ENCODE measurements around the gene GALR2. TPM values are rescaled to one million over a fixed set of nuclear protein-coding genes. Genes with fewer than 3 reads are reported as not detected.
A peak's percentile ranks its signal among the peaks of the same experiment; 100 is the strongest.

The GALR2 gene
- total RNA-seq, 2 experiments from 2014 or later = 0.59 to 1.0 TPM

DNA sequence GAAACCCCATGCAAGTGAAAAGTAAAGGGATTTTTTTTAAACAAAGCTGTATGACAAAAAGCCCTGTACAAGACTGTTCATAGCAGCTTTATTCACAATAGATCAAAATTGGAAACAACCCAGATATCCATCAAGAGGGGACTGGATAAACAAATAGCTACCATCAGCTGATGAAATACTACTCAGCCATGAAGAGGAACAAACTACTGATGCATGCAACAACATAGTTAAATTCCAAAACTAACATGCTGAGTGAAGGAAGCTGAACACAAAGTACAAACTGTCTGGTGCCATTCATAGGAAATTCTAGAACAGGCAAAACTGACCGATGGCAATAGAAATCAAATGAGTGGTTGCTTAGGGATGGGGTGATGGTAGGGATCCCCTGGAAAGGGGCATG lies 51.3 kb downstream of the GALR2 start:
- intact Hi-C loops (cut with DNase I, micrococcal nuclease) = no loop called here
- POLR2A ChIA-PET = interaction anchor here (1.1 to 3.7 kb wide), 8 partner anchors 11 to 148 kb away, joined by 4 to 23 read pairs (median 10); partner anchors contain the start of genes FOXJ1 and UBALD2
- Mint-ChIP-seq H3K4me3 (no peak overlapping the region), H3K27me3 (no peaks in the 10 kb centered on the region), H3K9me3 (no peaks in the 10 kb centered on the region), H3K4me1 (ENCODE audit: low read depth) (peaks cover 21% of the 10 kb centered on the region), H3K36me3 (ENCODE audit: low read depth) (no peaks in the 10 kb centered on the region), H3K27ac (peak overlapping the region; percentile 61)
- TF ChIP-seq, protein P1, sequence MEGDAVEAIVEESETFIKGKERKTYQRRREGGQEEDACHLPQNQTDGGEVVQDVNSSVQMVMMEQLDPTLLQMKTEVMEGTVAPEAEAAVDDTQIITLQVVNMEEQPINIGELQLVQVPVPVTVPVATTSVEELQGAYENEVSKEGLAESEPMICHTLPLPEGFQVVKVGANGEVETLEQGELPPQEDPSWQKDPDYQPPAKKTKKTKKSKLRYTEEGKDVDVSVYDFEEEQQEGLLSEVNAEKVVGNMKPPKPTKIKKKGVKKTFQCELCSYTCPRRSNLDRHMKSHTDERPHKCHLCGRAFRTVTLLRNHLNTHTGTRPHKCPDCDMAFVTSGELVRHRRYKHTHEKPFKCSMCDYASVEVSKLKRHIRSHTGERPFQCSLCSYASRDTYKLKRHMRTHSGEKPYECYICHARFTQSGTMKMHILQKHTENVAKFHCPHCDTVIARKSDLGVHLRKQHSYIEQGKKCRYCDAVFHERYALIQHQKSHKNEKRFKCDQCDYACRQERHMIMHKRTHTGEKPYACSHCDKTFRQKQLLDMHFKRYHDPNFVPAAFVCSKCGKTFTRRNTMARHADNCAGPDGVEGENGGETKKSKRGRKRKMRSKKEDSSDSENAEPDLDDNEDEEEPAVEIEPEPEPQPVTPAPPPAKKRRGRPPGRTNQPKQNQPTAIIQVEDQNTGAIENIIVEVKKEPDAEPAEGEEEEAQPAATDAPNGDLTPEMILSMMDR (IDR thresholded peaks at IDR 0.05) = no peak
- Histone ChIP-seq H3K27ac (ENCODE audit: low read depth in 1 of 2, low read length in 2 of 2) (no peak overlapping the region), H3K9me3 (ENCODE audit: control insufficient read depth in 1 of 2, insufficient read depth in 1 of 2, low read length in 2 of 2) (no peaks in the 10 kb centered on the region), H3K36me3 (ENCODE audit: insufficient read depth, low read length) (no peaks in the 10 kb centered on the region), H3K4me3 (ENCODE audit: low read length) (no peak overlapping the region), H3K4me1 (ENCODE audit: insufficient read depth, low read length) (peaks cover 31% of the 10 kb centered on the region), H3K27me3 (ENCODE audit: control insufficient read depth in 1 of 2, insufficient read depth in 2 of 2, low read length in 2 of 2) (no peaks in the 10 kb centered on the region)
- DNase-seq (no peak), ATAC-seq (ENCODE audit: poor library complexity) (no peak)
- CTCF ChIA-PET = interaction anchor here (1.2 to 9.6 kb wide), 3 partner anchors 56 to 154 kb away, joined by 3 to 130 read pairs (median 3); no protein-coding TSS in a partner anchor

Small RNA genes lying within 50 kb of the gene (microRNA-seq; reads per million reads assigned to microRNA genes)
- gene MIR6868 (ENCODE audit: borderline microRNAs expressed, borderline replicate concordance) = 4.3 reads per million, percentile 22 among the genes with 10 or more reads in this experiment

Other genes starting within 250 kb of the GALR2 start
- 100 to 1,000 TPM; 110 to 112 TPM for gene UNC13D, start 230.4 kb upstream of the GALR2 start, total RNA-seq
- 100 to 1,000 TPM in 1 of 2 experiments, 10 to 100 TPM in 1; 98.5 to 114 TPM for gene WBP2, start 219.4 kb upstream of the GALR2 start, total RNA-seq
- gene TRIM47, start 196.2 kb upstream of the GALR2 start, total RNA-seq = 1 to 10 TPM; 2.3 to 2.8 TPM
- gene TRIM65, start 177.8 kb upstream of the GALR2 start, total RNA-seq = 10 to 100 TPM in 1 of 2 experiments, 1 to 10 TPM in 1; 9.9 to 11.7 TPM
- gene MRPL38, start 169.9 kb upstream of the GALR2 start, total RNA-seq = 100 to 1,000 TPM; 146 to 147 TPM
- gene FBF1, start 133.7 kb upstream of the GALR2 start, total RNA-seq = 10 to 100 TPM; 21.2 to 23.9 TPM
- gene ACOX1, start 95.6 kb upstream of the GALR2 start, total RNA-seq = 10 to 100 TPM; 14.5 to 17.9 TPM
- gene TEN1, start 95.5 kb upstream of the GALR2 start, total RNA-seq = 10 to 100 TPM; 13.0 to 13.8 TPM
- 1 to 10 TPM; 3.9 to 4.9 TPM for gene CDK3, start 73.9 kb upstream of the GALR2 start, total RNA-seq
- under 1 TPM; 0.14 to 0.38 TPM for gene EVPL, start 47.5 kb upstream of the GALR2 start, total RNA-seq
- 100 to 1,000 TPM; 106 to 108 TPM for gene SRP68, start 2.3 kb upstream of the GALR2 start, total RNA-seq
- under 1 TPM; 0.69 to 0.98 TPM for gene ZACN, start 4.4 kb downstream of the GALR2 start, total RNA-seq
- gene EXOC7, start 29.0 kb downstream of the GALR2 start, total RNA-seq = 10 to 100 TPM; 88.1 to 90.6 TPM
- gene FOXJ1, start 66.5 kb downstream of the GALR2 start, total RNA-seq = under 1 TPM; 0.63 to 0.89 TPM
- 10 to 100 TPM; 18.5 to 21.1 TPM for gene RNF157, start 165.7 kb downstream of the GALR2 start, total RNA-seq
- 100 to 1,000 TPM; 253 to 265 TPM for gene UBALD2, start 190.6 kb downstream of the GALR2 start, total RNA-seq
- 1 to 10 TPM; 1.8 to 2.1 TPM for gene QRICH2, start 233.5 kb downstream of the GALR2 start, total RNA-seq

Data from CD4-positive, alpha-beta T cell (primary cell).